Activated CD4-positive, alpha-beta T cell treated with anti-CD3 and anti-CD28 coated beads, Interleukin-2, amount 10 ng/mL, durations not matched to agents 7 days and 5 days (primary cell): ENCODE data around the gene RAP1GDS1. TPM values are rescaled to one million over a fixed set of nuclear protein-coding genes. Genes with fewer than 3 reads are reported as not detected.

Experiments used
- CTCF ChIA-PET: fragments of 350-600 bp; sonication (Branson Sonifier 250); formaldehyde crosslinking; loops from one replicate; lab custom pipeline; 2021; ENCODE audit warnings: antibody characterized with exemption; lab: Charles Lee
- POLR2A ChIA-PET: fragments of 350-600 bp; sonication (Branson Sonifier 250); formaldehyde crosslinking; loops from one replicate; lab custom pipeline; 2021; ENCODE audit warnings: antibody characterized with exemption; lab: Charles Lee
- DNase-seq: peaks from one replicate; pipeline ENCODE4 v3.0.0-alpha.2; 2020
- H3K27ac Mint-ChIP-seq: one replicate; pipeline ENCODE4 v1.8.0; 2021; ENCODE audit warnings: mild to moderate bottlenecking, moderate library complexity, mixed read lengths
- H3K27me3 Mint-ChIP-seq: one replicate; pipeline ENCODE4 v1.8.0; 2021; ENCODE audit warnings: mixed read lengths
- H3K36me3 Mint-ChIP-seq: one replicate; pipeline ENCODE4 v1.8.0; 2021; ENCODE audit warnings: low read depth, mixed read lengths
- H3K4me1 Mint-ChIP-seq: one replicate; pipeline ENCODE4 v1.8.0; 2021; ENCODE audit warnings: mixed read lengths
- H3K4me3 Mint-ChIP-seq: one replicate; pipeline ENCODE4 v1.8.0; 2021; ENCODE audit warnings: mild to moderate bottlenecking, moderate library complexity, mixed read lengths
- H3K9me3 Mint-ChIP-seq: one replicate; pipeline ENCODE4 v1.8.0; 2021; ENCODE audit warnings: mixed read lengths
- total RNA-seq, 2 experiments: library from RNA; stranded (reverse); gene quantifications; one replicate each; pipeline ENCODE4 v1.2.3, GENCODE V29; 2021

RAP1GDS1 gene
- total RNA-seq, 2 experiments from 2014 or later: 49.9 to 55.4 TPM

DNA sequence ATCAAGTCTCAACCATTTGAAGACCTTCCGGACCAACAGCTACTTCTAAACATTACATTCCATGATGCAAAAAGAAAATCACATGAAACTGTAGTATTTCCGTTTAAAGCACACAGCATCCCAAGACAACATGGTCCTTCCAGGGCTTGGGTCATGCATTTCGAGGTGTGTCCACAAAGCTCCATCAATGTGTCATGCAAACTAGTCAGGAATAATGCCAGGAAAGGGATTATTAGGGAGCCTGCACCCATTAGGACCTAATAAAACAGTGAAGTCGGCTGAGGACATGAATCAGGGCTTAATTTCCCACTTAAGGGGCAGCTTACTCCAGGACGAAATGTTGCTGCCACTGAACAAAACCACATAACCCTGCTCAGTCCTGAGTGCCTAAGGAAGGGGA, 219.4 kb downstream of the RAP1GDS1 start:
- no peak for DNase-seq
- POLR2A ChIA-PET: no interaction called here
- Mint-ChIP-seq H3K27me3 (no peaks in the 10 kb centered on the region), H3K9me3 (no peaks in the 10 kb centered on the region), H3K36me3 (peaks cover 44% of the 10 kb centered on the region), H3K27ac (no peak overlapping the region), H3K4me1 (peaks cover 48% of the 10 kb centered on the region), H3K4me3 (no peak overlapping the region)
- CTCF ChIA-PET: interaction anchor here (1.9 to 2.9 kb wide), 2 partner anchors 13 to 15 kb away, joined by 4 to 10 read pairs; no protein-coding TSS in a partner anchor

DNA sequence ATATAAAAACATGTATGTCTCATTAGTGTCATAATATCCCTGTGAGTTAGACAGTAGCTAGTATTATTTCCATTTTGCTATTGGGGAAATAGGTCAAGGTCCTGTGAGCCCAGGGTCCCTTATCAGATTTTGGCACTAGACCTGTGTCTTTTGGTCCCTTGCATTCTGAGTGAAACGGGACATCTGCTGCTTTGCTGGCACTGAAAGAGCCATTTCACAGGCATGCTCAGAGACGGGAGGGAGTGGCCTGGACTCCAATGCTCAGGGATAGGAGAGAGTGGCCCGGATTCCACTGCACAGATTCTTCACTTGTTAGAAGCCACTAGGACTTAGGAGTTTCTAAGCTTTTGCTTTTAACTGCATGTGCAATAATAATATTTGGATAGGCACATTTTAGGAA, 220.0 kb downstream of the RAP1GDS1 start:
- peaks cover 54% of the 10 kb centered on the region for H3K4me1 Mint-ChIP-seq
- CTCF ChIA-PET: interaction anchor here (0.7 to 2.9 kb wide), 4 partner anchors 14 to 448 kb away, joined by 3 to 10 read pairs (median 4); no protein-coding TSS in a partner anchor
- H3K36me3 Mint-ChIP-seq: peaks cover 45% of the 10 kb centered on the region
- H3K27me3 Mint-ChIP-seq: no peaks in the 10 kb centered on the region
- POLR2A ChIA-PET: no interaction called here
- H3K4me3 Mint-ChIP-seq: no peak overlapping the region
- H3K27ac Mint-ChIP-seq: peak overlapping the region; percentile 39
- no peak for DNase-seq
- no peaks in the 10 kb centered on the region for H3K9me3 Mint-ChIP-seq

DNA sequence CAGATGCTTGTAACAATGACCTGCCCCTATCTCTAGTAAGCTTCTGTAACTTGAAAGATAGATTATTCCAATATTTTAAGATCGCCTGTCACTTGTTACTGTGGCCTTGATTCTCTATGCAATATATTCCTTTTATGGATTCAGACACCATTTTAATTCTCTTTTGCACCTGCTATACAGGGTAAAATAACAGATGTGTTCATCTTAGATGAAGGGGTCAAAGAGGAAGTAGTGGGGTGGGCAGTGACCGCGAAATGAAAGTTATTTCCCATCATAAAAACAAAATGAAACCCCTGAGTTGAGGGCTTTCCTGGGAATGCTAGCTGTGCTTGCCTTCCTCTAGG, 221.3 kb downstream of the RAP1GDS1 start:
- Mint-ChIP-seq H3K4me3 (no peak overlapping the region), H3K27me3 (no peaks in the 10 kb centered on the region), H3K27ac (no peak overlapping the region), H3K9me3 (no peaks in the 10 kb centered on the region), H3K36me3 (peaks cover 40% of the 10 kb centered on the region), H3K4me1 (peaks cover 61% of the 10 kb centered on the region)
- no peak for DNase-seq
- ChIA-PET POLR2A (no interaction called here), CTCF (interaction anchor here (0.8 to 2.9 kb wide), 4 partner anchors 8 to 36 kb away, joined by 3 to 10 read pairs (median 5); no protein-coding TSS in a partner anchor)

DNA sequence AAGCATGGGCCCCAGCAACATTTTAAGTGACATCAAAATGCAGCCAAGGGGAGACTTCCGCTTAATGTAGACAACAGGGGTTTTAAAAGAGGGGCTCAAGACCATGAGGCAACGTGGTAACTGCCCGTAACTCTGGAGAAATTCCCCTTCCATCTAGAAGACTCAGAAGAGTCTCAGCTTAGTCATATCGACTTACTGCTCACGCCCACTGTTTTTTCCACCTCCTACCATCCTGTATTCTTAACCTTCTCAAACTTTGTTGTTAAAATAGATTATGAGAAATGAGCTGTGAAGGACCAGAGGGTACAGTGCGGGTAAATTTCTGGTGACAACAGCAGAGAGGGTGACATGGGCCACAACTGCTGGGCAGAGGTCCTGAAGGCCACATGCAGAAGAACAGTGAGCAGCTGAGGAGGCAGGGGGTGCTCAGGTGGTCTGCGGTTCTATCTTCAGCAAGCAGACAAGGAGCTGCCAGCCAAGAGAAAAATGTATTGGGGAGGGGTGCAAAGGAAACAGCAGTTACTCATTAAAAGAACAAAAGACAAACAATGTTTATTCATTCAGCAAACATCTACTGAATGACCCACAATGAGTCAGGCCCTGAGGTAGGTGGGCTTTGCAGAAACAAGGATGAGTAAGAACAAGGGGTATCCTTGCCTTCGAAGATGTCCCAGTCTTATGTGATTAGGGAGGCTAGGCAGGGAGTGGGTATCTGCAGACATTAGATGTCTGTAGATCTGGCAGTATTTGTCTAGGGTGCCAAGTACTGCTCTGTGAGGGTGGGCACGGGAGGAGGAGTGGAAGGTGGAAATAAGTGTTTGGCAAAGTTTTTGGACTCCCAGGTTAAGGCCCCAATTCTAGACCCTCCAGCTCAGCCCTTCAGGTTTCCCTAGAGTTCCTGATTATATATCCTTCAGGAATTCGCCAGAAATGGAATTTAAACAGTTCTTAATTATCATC, 221.9 kb downstream of the RAP1GDS1 start:
- H3K27ac Mint-ChIP-seq: peak overlapping the region; percentile 42
- ChIA-PET CTCF (interaction anchor here (0.8 to 2.9 kb wide), 4 partner anchors 9 to 27 kb away, joined by 3 to 10 read pairs (median 5); no protein-coding TSS in a partner anchor), POLR2A (no interaction called here)
- H3K9me3 Mint-ChIP-seq: no peaks in the 10 kb centered on the region
- DNase-seq: no peak
- H3K4me3 Mint-ChIP-seq: no peak overlapping the region
- H3K36me3 Mint-ChIP-seq: peaks cover 38% of the 10 kb centered on the region
- H3K27me3 Mint-ChIP-seq: no peaks in the 10 kb centered on the region
- peaks cover 61% of the 10 kb centered on the region for H3K4me1 Mint-ChIP-seq

DNA sequence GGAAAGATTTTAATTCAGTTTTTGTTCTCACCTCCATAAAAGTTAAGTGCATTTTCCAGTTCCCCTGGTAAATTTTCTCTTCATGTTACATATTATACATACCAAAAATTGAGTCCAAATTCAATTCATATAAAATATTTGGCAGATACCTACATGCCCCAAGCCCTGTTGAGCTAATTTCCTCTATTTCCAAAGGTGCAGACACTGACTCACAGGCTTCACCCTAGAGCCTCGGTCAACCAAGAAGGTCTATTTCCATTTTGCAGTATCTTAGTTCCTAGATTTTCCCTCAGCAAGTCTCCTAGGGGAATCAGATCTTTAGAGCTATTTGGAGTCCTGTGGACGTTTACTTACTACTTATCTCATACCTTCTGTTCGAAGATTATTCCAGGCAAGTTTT, 222.8 kb downstream of the RAP1GDS1 start:
- CTCF ChIA-PET: no interaction called here
- no peaks in the 10 kb centered on the region for H3K9me3 Mint-ChIP-seq
- no peak overlapping the region for H3K27ac Mint-ChIP-seq
- H3K4me1 Mint-ChIP-seq: peaks cover 62% of the 10 kb centered on the region
- no peak for DNase-seq
- H3K36me3 Mint-ChIP-seq: peaks cover 29% of the 10 kb centered on the region
- H3K27me3 Mint-ChIP-seq: no peaks in the 10 kb centered on the region
- POLR2A ChIA-PET: no interaction called here
- H3K4me3 Mint-ChIP-seq: no peak overlapping the region

DNA sequence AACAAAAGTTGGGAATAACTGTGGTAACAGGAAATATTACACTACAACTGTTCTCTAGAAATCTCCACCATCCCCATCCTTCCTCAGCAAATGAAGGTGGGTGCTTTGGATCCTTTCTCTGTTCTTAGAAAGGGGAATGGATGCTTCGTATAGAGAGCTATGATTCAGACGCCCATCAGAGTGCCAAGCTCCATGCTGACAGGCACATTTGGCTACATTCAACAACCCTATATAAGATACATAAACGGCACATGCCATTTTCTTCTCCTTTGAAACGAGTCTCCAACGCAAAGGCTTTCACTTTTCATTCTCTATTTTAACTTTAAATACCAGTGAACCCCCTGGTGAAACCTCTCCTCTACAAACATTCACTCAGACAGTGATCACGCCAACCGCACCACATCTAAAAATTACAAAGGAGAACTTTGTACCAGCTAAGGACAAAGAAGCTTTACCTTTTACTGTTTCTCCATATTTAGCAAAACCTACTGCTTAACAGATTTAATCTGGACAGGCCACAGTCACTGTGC, 224.7 kb downstream of the RAP1GDS1 start:
- Mint-ChIP-seq H3K27ac (peak overlapping the region; percentile 71), H3K4me1 (peaks cover 51% of the 10 kb centered on the region), H3K4me3 (peak overlapping the region; percentile 7), H3K9me3 (no peaks in the 10 kb centered on the region), H3K36me3 (peaks cover 31% of the 10 kb centered on the region), H3K27me3 (no peaks in the 10 kb centered on the region)
- POLR2A ChIA-PET: no interaction called here
- no peak for DNase-seq
- CTCF ChIA-PET: interaction anchor here (1.0 to 2.0 kb wide), 5 partner anchors 9 to 37 kb away, joined by 3 to 8 read pairs (median 3); no protein-coding TSS in a partner anchor

DNA sequence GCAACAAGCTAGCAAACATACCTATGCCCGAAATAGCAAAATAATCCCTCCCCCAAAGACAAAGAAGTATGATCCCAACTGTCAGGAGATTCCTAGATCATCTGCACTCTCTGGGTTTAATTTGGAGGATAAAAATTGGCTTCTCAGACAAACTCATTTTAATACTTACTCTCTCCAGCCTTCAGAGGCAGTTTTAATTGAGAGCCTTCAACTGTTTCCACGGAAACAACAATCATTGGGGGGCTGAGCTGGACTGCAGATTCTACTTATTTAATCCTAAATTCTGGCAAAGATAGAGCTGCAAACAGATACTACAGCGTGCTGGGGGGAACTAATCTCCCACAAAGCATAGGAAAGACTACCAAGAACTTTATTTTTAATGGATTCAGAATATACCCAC, 229.1 kb downstream of the RAP1GDS1 start:
- no peak overlapping the region for H3K27ac Mint-ChIP-seq
- H3K36me3 Mint-ChIP-seq: peaks cover 16% of the 10 kb centered on the region
- no peaks in the 10 kb centered on the region for H3K27me3 Mint-ChIP-seq
- POLR2A ChIA-PET: no interaction called here
- H3K9me3 Mint-ChIP-seq: no peaks in the 10 kb centered on the region
- DNase-seq: no peak
- H3K4me1 Mint-ChIP-seq: peaks cover 33% of the 10 kb centered on the region
- H3K4me3 Mint-ChIP-seq: no peak overlapping the region
- CTCF ChIA-PET: interaction anchor here (0.6 to 1.3 kb wide), 2 partner anchors 19 to 85 kb away, joined by 3 to 4 read pairs; no protein-coding TSS in a partner anchor

DNA sequence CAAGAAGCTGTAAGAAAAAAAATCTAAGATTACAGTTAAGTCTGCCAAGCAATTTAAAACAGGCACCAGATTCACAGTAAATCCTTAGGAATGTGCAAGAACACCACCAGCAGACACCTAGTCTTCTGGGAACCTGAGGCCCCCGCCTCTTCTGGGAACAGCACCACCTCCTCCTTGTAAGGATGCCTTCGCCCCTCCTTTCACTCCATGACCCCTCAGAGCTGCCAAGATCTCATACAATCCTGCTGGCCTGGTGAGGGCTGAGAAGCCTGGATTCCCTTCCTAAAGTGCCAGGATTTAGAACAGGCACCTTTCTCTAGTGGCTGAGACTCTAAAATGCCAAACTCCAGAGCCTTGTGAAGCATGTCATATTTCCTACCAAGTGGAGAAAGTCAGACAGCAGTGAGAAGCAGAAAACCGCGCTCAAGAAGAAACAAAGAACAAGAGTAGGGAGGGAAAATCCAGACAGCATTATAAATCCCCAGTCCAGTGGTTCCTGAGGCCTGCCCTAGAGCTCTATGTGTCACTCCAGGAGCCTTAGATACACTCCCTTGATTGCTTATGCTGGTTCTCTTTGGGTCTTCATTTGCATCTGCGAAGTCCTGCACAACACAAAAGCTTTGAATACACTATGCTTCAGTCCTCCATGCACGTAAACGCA, 230.8 kb downstream of the RAP1GDS1 start:
- CTCF ChIA-PET: interaction anchor here (1.0 to 1.3 kb wide), 2 partner anchors 9 to 21 kb away, joined by 4 read pairs; no protein-coding TSS in a partner anchor
- H3K4me3 Mint-ChIP-seq: no peak overlapping the region
- POLR2A ChIA-PET: no interaction called here

DNA sequence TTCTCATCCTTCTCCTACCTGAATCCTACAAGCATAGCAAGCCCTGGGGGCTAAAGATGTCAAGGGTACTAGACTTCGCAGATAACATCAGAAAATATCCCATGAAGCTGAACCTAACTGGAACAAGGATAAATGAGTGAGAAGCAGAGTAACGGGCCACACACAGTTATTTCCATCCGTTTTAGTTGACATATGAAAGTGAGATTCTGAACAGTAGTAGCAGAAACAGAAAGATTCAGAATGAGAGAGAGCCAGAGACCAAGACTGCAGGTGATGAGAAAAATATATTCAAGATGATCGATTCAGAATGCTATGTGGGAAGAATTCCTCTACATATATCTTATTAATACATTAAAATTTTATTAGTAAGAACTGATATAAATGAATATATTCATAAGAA, 232.1 kb downstream of the RAP1GDS1 start:
- H3K27ac Mint-ChIP-seq: no peak overlapping the region
- ChIA-PET POLR2A (no interaction called here), CTCF (interaction anchor here (0.6 kb wide), 1 partner anchor 234 kb away, joined by 3 read pairs; no protein-coding TSS in a partner anchor)
- DNase-seq: no peak
- H3K27me3 Mint-ChIP-seq: no peaks in the 10 kb centered on the region
- peaks cover 5% of the 10 kb centered on the region for H3K36me3 Mint-ChIP-seq
- no peaks in the 10 kb centered on the region for H3K9me3 Mint-ChIP-seq
- H3K4me3 Mint-ChIP-seq: no peak overlapping the region
- H3K4me1 Mint-ChIP-seq: peaks cover 22% of the 10 kb centered on the region

More for the DNA sequence above, 230.8 kb downstream of the RAP1GDS1 start:
- Mint-ChIP-seq H3K9me3 (no peaks in the 10 kb centered on the region), H3K4me1 (peaks cover 17% of the 10 kb centered on the region), H3K36me3 (peaks cover 5% of the 10 kb centered on the region), H3K27me3 (no peaks in the 10 kb centered on the region), H3K27ac (no peak overlapping the region)
- DNase-seq: no peak

Other genes with a start within 250 kb of the RAP1GDS1 start
- gene STPG2, start 117.9 kb upstream of the RAP1GDS1 start, total RNA-seq: under 1 TPM in 1 of 2 experiments, not detected in 1; 0.12 TPM